ENCODE measurements around the gene ALDH5A1. TPM values are rescaled to one million over a fixed set of nuclear protein-coding genes. Genes with fewer than 3 reads are reported as not detected.

Gene ALDH5A1
- total and polyA plus RNA-seq, 10 of the 15 experiments (the other 5 are each of a cell fraction or from before 2014, with no cell fraction given), result 2.6 to 13.8 (median 9.3) TPM

GRCh38 chr6:24537771-24538385, 43.1 kb downstream of the ALDH5A1 start:
- BruUV-seq (replicated peaks), result no TSS peak
- TF ChIP-seq E2F8 (IDR thresholded peaks at IDR 0.05; ENCODE audit: low read depth, partially characterized antibody), result no peak
- TF ChIP-seq POLR2A (IDR thresholded peaks at IDR 0.05; ENCODE audit: low read depth, low read length), result no peak
- no peak for TF ChIP-seq REST (IDR thresholded peaks at IDR 0.05; ENCODE audit: low read depth, low read length)
- TF ChIP-seq ZSCAN29 (IDR thresholded peaks at IDR 0.05), result no peak
- no peak for TF ChIP-seq ZNF687 (IDR thresholded peaks at IDR 0.05)
- TF ChIP-seq KDM1A (IDR thresholded peaks at IDR 0.05; ENCODE audit: borderline replicate concordance), result no peak
- no peak for TF ChIP-seq PAX5 (IDR thresholded peaks at IDR 0.05; ENCODE audit: borderline replicate concordance, low read depth, low read length)
- Histone ChIP-seq H3K4me1 (ENCODE audit: control insufficient read depth, insufficient read depth, low read length) (no peaks in the 10 kb centered on the region), H3K9ac (ENCODE audit: control insufficient read depth, insufficient read depth, low read length) (no peak overlapping the region), H3K27ac (ENCODE audit: control insufficient read depth, insufficient read depth) (no peak overlapping the region), H4K20me1 (ENCODE audit: control insufficient read depth, insufficient read depth) (no peaks in the 10 kb centered on the region), H3K27me3 (replicated peaks in 1 of 2; ENCODE audit: control insufficient read depth in 2 of 2, insufficient read depth in 2 of 2, low read length in 1 of 2) (no peaks in the 10 kb centered on the region), H3K79me2 (ENCODE audit: control insufficient read depth, insufficient read depth, low read length) (no peaks in the 10 kb centered on the region), H3K9me3 (replicated peaks; ENCODE audit: control insufficient read depth, insufficient read depth, low read length) (no peaks in the 10 kb centered on the region), H3K4me2 (ENCODE audit: control insufficient read depth, insufficient read depth) (no peak overlapping the region), H3K4me3 (no peak overlapping the region), H3K36me3 (ENCODE audit: control insufficient read depth in 2 of 2, insufficient read depth in 2 of 2, low read length in 1 of 2) (no peaks in the 10 kb centered on the region), H2AFZ (ENCODE audit: control insufficient read depth, low read depth, low read length) (no peak overlapping the region)
- RAD21 ChIA-PET (ENCODE audit: unreplicated experiment), result no interaction called here
- intact Hi-C loops (cut with micrococcal nuclease; ENCODE audit: unreplicated experiment) (no loop called here), in situ Hi-C loops (cut with MboI) (no loop called here)
- SMC1A ChIA-PET (ENCODE audit: uncharacterized antibody, unreplicated experiment), result interaction anchor here (0.7 to 1.5 kb wide), 4 partner anchors 8 to 14 kb away, joined by 3 to 4 read pairs (median 4); no protein-coding TSS in a partner anchor
- ATAC-seq (no peak), DNase-seq (ENCODE audit: low read depth, low spot score) (no peak), FAIRE-seq (no peak)
- POLR2A ChIA-PET, result no interaction called here
- WGBS (ENCODE audit: insufficient coverage, insufficient replicate concordance, low lambda C conversion rate, missing lambda C conversion rate), result 92% methylated on average over 8 of the region's 8 CpGs
- CTCF ChIA-PET, result interaction anchor here (0.6 to 1.8 kb wide), 6 partner anchors 12 to 733 kb away, joined by 3 to 6 read pairs (median 4); no protein-coding TSS in a partner anchor
